ENCODE measurements around the gene KCNIP4. TPM values are rescaled to one million over a fixed set of nuclear protein-coding genes. Genes with fewer than 3 reads are reported as not detected.

The KCNIP4 gene
- total and polyA plus RNA-seq, 3 donors from 2014 or later, result 0.68 TPM; not detected in 2

GRCh38 chr4:21018817-21019216, 929.8 kb downstream of the KCNIP4 start:
- H3K27ac ChIP-seq, result no peak overlapping the region
- H3K4me3 ChIP-seq, result no peak overlapping the region
- intact Hi-C loops (cut with DNase I; ENCODE audit: low total_unique reads), result no loop called here
- no peaks in the 10 kb centered on the region for H3K27me3 ChIP-seq
- TF ChIP-seq POLR2A (IDR thresholded peaks at IDR 0.05) (no peak), CTCF (IDR thresholded peaks at IDR 0.05) (no peak)
- DNase-seq, result no peak
- no peaks in the 10 kb centered on the region for H3K4me1 ChIP-seq
- WGBS, 2 donors, result 74 to 87% methylated on average over 2 of the region's 2 CpGs
- H3K36me3 ChIP-seq (ENCODE audit: low read depth, missing control alignments), result no peaks in the 10 kb centered on the region
- no peaks in the 10 kb centered on the region for H3K9me3 ChIP-seq

- Histone ChIP-seq H3K27me3 (no peaks in the 10 kb centered on the region), H3K36me3 (ENCODE audit: low read depth, missing control alignments) (no peaks in the 10 kb centered on the region), H3K27ac (no peak overlapping the region), H3K9me3 (no peaks in the 10 kb centered on the region), H3K4me3 (no peak overlapping the region), H3K4me1 (no peaks in the 10 kb centered on the region)
- intact Hi-C loops (cut with DNase I; ENCODE audit: low total_unique reads), result no loop called here
- TF ChIP-seq POLR2A (IDR thresholded peaks at IDR 0.05) (no peak), CTCF (IDR thresholded peaks at IDR 0.05) (no peak)
- 88 to 93% methylated on average over 1 of the region's 1 CpG for WGBS, 2 donors
- DNase-seq, result no peak
Observed at GRCh38 chr4:21013501-21013900, 935.1 kb downstream of the KCNIP4 start.

GRCh38 chr4:21012851-21013331, 935.7 kb downstream of the KCNIP4 start:
- TF ChIP-seq CTCF (IDR thresholded peaks at IDR 0.05), result no peak
- TF ChIP-seq POLR2A (IDR thresholded peaks at IDR 0.05), result no peak
- no peaks in the 10 kb centered on the region for H3K27me3 ChIP-seq
- no peaks in the 10 kb centered on the region for H3K9me3 ChIP-seq
- H3K36me3 ChIP-seq (ENCODE audit: low read depth, missing control alignments), result no peaks in the 10 kb centered on the region
- DNase-seq, result no peak
- intact Hi-C loops (cut with DNase I; ENCODE audit: low total_unique reads), result no loop called here
- H3K27ac ChIP-seq, result no peak overlapping the region
- WGBS, 2 donors, result 72 to 77% methylated on average over 3 of the region's 3 CpGs
- H3K4me1 ChIP-seq, result no peaks in the 10 kb centered on the region
- no peak overlapping the region for H3K4me3 ChIP-seq

- Histone ChIP-seq H3K9me3 (no peaks in the 10 kb centered on the region), H3K27me3 (no peaks in the 10 kb centered on the region), H3K36me3 (ENCODE audit: low read depth, missing control alignments) (no peaks in the 10 kb centered on the region), H3K4me3 (no peak overlapping the region), H3K27ac (no peak overlapping the region), H3K4me1 (no peaks in the 10 kb centered on the region)
- TF ChIP-seq POLR2A (IDR thresholded peaks at IDR 0.05), result no peak
- TF ChIP-seq CTCF (IDR thresholded peaks at IDR 0.05), result no peak
- WGBS, 2 donors, result 88 to 90% methylated on average over 3 of the region's 3 CpGs
- intact Hi-C loops (cut with DNase I; ENCODE audit: low total_unique reads), result no loop called here
- no peak for DNase-seq
Observed at GRCh38 chr4:21011106-21011505, 937.5 kb downstream of the KCNIP4 start.

GRCh38 chr4:21009956-21010355, 938.6 kb downstream of the KCNIP4 start:
- DNase-seq, result no peak
- Histone ChIP-seq H3K9me3 (no peaks in the 10 kb centered on the region), H3K27me3 (no peaks in the 10 kb centered on the region), H3K4me1 (no peaks in the 10 kb centered on the region), H3K4me3 (no peak overlapping the region), H3K36me3 (ENCODE audit: low read depth, missing control alignments) (no peaks in the 10 kb centered on the region), H3K27ac (no peak overlapping the region)
- intact Hi-C loops (cut with DNase I; ENCODE audit: low total_unique reads), result no loop called here
- WGBS, 2 donors, result 47% methylated on average over 4 of the region's 4 CpGs
- TF ChIP-seq POLR2A (IDR thresholded peaks at IDR 0.05) (no peak), CTCF (IDR thresholded peaks at IDR 0.05) (no peak)
